HepG2 (cell line): ENCODE measurements around the gene B3GNT2. TPM values are rescaled to one million over a fixed set of nuclear protein-coding genes. Genes with fewer than 3 reads are reported as not detected.

ENCODE experiments used
- ATAC-seq: fragments of 200-7000 bp; cut with Tn5 transposase; 3 replicates; pipeline ENCODE4 v1.9.1; 2020; ENCODE audit warnings: mild to moderate bottlenecking, moderate library complexity
- BruUV-seq: library from RNA; stranded (reverse); fragments of 400-500 nt; replicated peaks from 2 replicates; lab custom pipeline; 2021; lab: Mats Ljungman, UMichigan
- CTCF ChIA-PET: fragments of 300-600 bp; formaldehyde crosslinking; extraction: SDS; loops from one replicate; lab custom pipeline; 2021; ENCODE audit warnings: low total read pairs, inconsistent platforms, low intra/inter-chr PET ratio; lab: Yijun Ruan, JAX
- POLR2A ChIA-PET: fragments of 350-600 bp; sonication (Branson Sonifier 250); formaldehyde crosslinking; loops from one replicate; lab custom pipeline; 2020; ENCODE audit warnings: antibody characterized with exemption, inconsistent platforms; lab: Yijun Ruan, JAX
- DNase-seq: peaks from one replicate; pipeline ENCODE4 v3.0.0-alpha.2; 2015; ENCODE audit warnings: low spot score
- FAIRE-seq: peaks from 3 replicates; lab custom pipeline; 2011; peaks lifted over from hg19 to GRCh38; lab: Jason Lieb, UNC
- H2AFZ ChIP-seq: one replicate; pipeline ENCODE4 v1.6.1; 2011; ENCODE audit warnings: low read length, inconsistent platforms
- H3K27ac ChIP-seq: fragments of 300-600 bp; 3 replicates; pipeline ENCODE4 v1.8.0; 2011; ENCODE audit warnings: mixed run types, mild to moderate bottlenecking, mixed read lengths, low read length, inconsistent platforms; ENCODE audit not compliant: insufficient read depth; ENCODE audit errors: extremely low read length
- H3K27me3 ChIP-seq, 2 experiments: fragments of 200-600 bp in 1 of 2; 2 replicates in 1 of 2; 3 replicates in 1 of 2; pipeline versions ENCODE4 v1.6.0 to v1.8.0; 2011; ENCODE audit warnings: low read length in 2 of 2, mild to moderate bottlenecking in 2 of 2, moderate library complexity in 2 of 2, inconsistent platforms in 1 of 2; ENCODE audit not compliant: insufficient read depth in 2 of 2, control insufficient read depth in 1 of 2
- H3K36me3 ChIP-seq, 2 experiments: fragments of 200-600 bp in 1 of 2; replicated peaks in 1 of 2; 2 replicates in 1 of 2; 3 replicates in 1 of 2; pipeline versions ENCODE4 v1.5.1 to v1.8.0; 2011; ENCODE audit warnings: low read length in 2 of 2, inconsistent platforms in 1 of 2; ENCODE audit not compliant: insufficient read depth in 2 of 2, control insufficient read depth in 1 of 2
- H3K4me1 ChIP-seq: 2 replicates; pipeline ENCODE4 v1.5.1; 2012; ENCODE audit warnings: low read length, inconsistent platforms; ENCODE audit not compliant: insufficient read depth
- H3K4me2 ChIP-seq: 2 replicates; pipeline ENCODE4 v1.6.0; 2011; ENCODE audit warnings: low read depth, low read length, inconsistent platforms
- H3K4me3 ChIP-seq, 3 experiments: fragments of 200-600 bp in 1 of 3; sonication (generic), shearing (Covaris generic) in 1 of 3; replicated peaks in 1 of 3; 2 replicates each; pipeline ENCODE4 v1.5.1; 2011 to 2016; ENCODE audit warnings: low read length in 3 of 3, inconsistent platforms in 2 of 3, low read depth in 2 of 3, mild to moderate bottlenecking in 2 of 3, control low read depth in 1 of 3, mixed read lengths in 1 of 3; ENCODE audit not compliant: insufficient read depth in 1 of 3
- H3K79me2 ChIP-seq: one replicate; pipeline ENCODE4 v1.6.1; 2011; ENCODE audit warnings: low read length, inconsistent platforms; ENCODE audit not compliant: insufficient read depth
- H3K9ac ChIP-seq: 2 replicates; pipeline ENCODE4 v1.6.0; 2011; ENCODE audit warnings: mild to moderate bottlenecking, low read depth, low read length, inconsistent platforms; ENCODE audit not compliant: insufficient read depth
- H3K9me3 ChIP-seq: 2 replicates; pipeline ENCODE4 v1.5.1; 2012; ENCODE audit warnings: mild to moderate bottlenecking, low read length
- H4K20me1 ChIP-seq: 2 replicates; pipeline ENCODE4 v1.6.0; 2011; ENCODE audit warnings: inconsistent platforms, mild to moderate bottlenecking, low read length, moderate library complexity; ENCODE audit not compliant: insufficient read depth
- GPN1 ChIP-seq: sonication (generic); formaldehyde crosslinking; IDR thresholded peaks from 2 replicates; pipeline ENCODE4 v1.5.1; 2020; ENCODE audit warnings: missing genetic modification reagents, borderline replicate concordance
- JUNB ChIP-seq: sonication (generic); formaldehyde crosslinking; IDR thresholded peaks from 2 replicates; pipeline ENCODE4 v1.8.0; 2022; ENCODE audit warnings: missing genetic modification reagents, mild to moderate bottlenecking, borderline replicate concordance
- SPEN ChIP-seq: sonication (generic); formaldehyde crosslinking; IDR thresholded peaks from 2 replicates; pipeline ENCODE4 v1.5.1; 2020; ENCODE audit warnings: low read depth, mild to moderate bottlenecking, missing genetic modification reagents
- TFDP1 ChIP-seq: IDR thresholded peaks from 2 replicates; pipeline ENCODE4 v1.6.1; 2016; ENCODE audit warnings: missing compliant biosample characterization, missing genetic modification reagents, borderline replicate concordance
- TOPORS ChIP-seq: sonication (generic); formaldehyde crosslinking; IDR thresholded peaks from 2 replicates; pipeline ENCODE4 v1.8.0; 2023; ENCODE audit warnings: mild to moderate bottlenecking, missing genetic modification reagents
- ZKSCAN5 ChIP-seq: sonication (generic); formaldehyde crosslinking; IDR thresholded peaks from 2 replicates; pipeline ENCODE4 v1.5.1; 2020; ENCODE audit warnings: mild to moderate bottlenecking, missing genetic modification reagents
- ZNF136 ChIP-seq: sonication (generic); formaldehyde crosslinking; IDR thresholded peaks from 2 replicates; pipeline ENCODE4 v1.8.1; 2022; ENCODE audit warnings: low read depth, mild to moderate bottlenecking, moderate library complexity, missing genetic modification reagents
- ZNF446 ChIP-seq: sonication (generic); formaldehyde crosslinking; IDR thresholded peaks from 2 replicates; pipeline ENCODE4 v1.5.0; 2020; ENCODE audit warnings: mild to moderate bottlenecking, missing genetic modification reagents
- ZNF546 ChIP-seq: sonication (generic); formaldehyde crosslinking; conservative IDR thresholded peaks from 2 replicates; pipeline ENCODE4 v1.8.1; 2023; ENCODE audit warnings: mild to moderate bottlenecking, missing genetic modification reagents
- WGBS: methylation state at CpG from one replicate; pipeline ENCODE4 v1.1.6; 2017; ENCODE audit warnings: low lambda C conversion rate; 5-methylcytosine and 5-hydroxymethylcytosine counted together
- in situ Hi-C: cut with HindIII; loops from 2 replicates; pipeline ENCODE4 v1.10.0; 2017; ENCODE audit warnings: low pct_unique_long_range_greater_than_20kb; ENCODE audit not compliant: extremely low pct_ligation_motif_present
- intact Hi-C: fragments of 100-400 bp; cut with micrococcal nuclease; formaldehyde crosslinking; loops from one replicate; pipeline ENCODE4 v1.10.0; 2022; ENCODE audit not compliant: unreplicated experiment
- polyA plus RNA-seq, 8 experiments: library from polyadenylated mRNA; depleted of rRNA in 3 of 8; stranded (reverse) in 7 of 8; unstranded in 1 of 8; fragments of >200 nt; fragmentation: Illumina TruSeq in 4 of 8; extraction: Trizol in 4 of 8; gene quantifications; 2 replicates each; pipeline versions ENCODE4 v1.2.1 to v1.2.3, GENCODE V29; 2011 to 2016; ENCODE audit warnings: low read depth in 4 of 8, missing spikeins in 1 of 8, mixed read lengths in 1 of 8; ENCODE audit not compliant: insufficient read depth in 1 of 8
- total RNA-seq, 5 experiments: library from RNA; depleted of rRNA; stranded (reverse); fragments of >200 nt; fragmentation: Illumina TruSeq; extraction: Trizol; gene quantifications; 2 replicates each; pipeline ENCODE4 v1.2.3, GENCODE V29; 2016; ENCODE audit warnings: low read depth in 1 of 5

Gene B3GNT2
- total and polyA plus RNA-seq, 2 of the 13 experiments (the other 11 are each of a cell fraction or from before 2014, with no cell fraction given): 26.3 to 28.5 TPM

- FAIRE-seq: no peak
- Histone ChIP-seq H3K9ac (no peak overlapping the region), H3K79me2 (no peaks in the 10 kb centered on the region), H2AFZ (no peak overlapping the region), H3K9me3 (no peaks in the 10 kb centered on the region), H4K20me1 (no peaks in the 10 kb centered on the region), H3K4me3 (no peak overlapping the region), H3K4me1 (peaks cover 12% of the 10 kb centered on the region), H3K4me2 (no peak overlapping the region), H3K27ac (no peak overlapping the region), H3K36me3 (no peaks in the 10 kb centered on the region), H3K27me3 (peaks cover 4 to 6% of the 10 kb centered on the region in 2 experiments; a peak in 2 of 5 replicates)
- BruUV-seq: no TSS peak
- intact Hi-C loops (no loop called here), in situ Hi-C loops (no loop called here)
- no peak for ATAC-seq
- ChIA-PET POLR2A (no interaction called here), CTCF (no interaction called here)
- DNase-seq: no peak
- no peak for TF ChIP-seq SPEN (CRISPR knock-in tag)
- no peak for TF ChIP-seq JUNB (CRISPR knock-in tag)
- no peak for TF ChIP-seq ZNF136
- no peak for TF ChIP-seq TFDP1 (CRISPR knock-in tag)
- TF ChIP-seq ZNF446 (CRISPR knock-in tag): no peak
- TF ChIP-seq TOPORS (CRISPR knock-in tag): no peak
- TF ChIP-seq ZKSCAN5 (CRISPR knock-in tag): no peak
- no peak for TF ChIP-seq ZNF546 (CRISPR knock-in tag)
- no peak for TF ChIP-seq GPN1 (CRISPR knock-in tag)
- WGBS: 81% methylated on average over 4 of the region's 4 CpGs
Observed at GRCh38 chr2:62186156-62186905, 9.6 kb upstream of the B3GNT2 start.
